HepG2 (cell line): ENCODE measurements around the gene ZNF865. TPM values are rescaled to one million over a fixed set of nuclear protein-coding genes. Genes with fewer than 3 reads are reported as not detected.

Experiments used
- AKAP8 ChIP-seq: sonication (generic); formaldehyde crosslinking; IDR thresholded peaks from 2 replicates; pipeline ENCODE4 v1.5.1; 2020; ENCODE audit warnings: mild to moderate bottlenecking, missing genetic modification reagents
- MTF1 ChIP-seq: sonication (generic); formaldehyde crosslinking; IDR thresholded peaks from 2 replicates; pipeline ENCODE4 v1.5.0; 2020; ENCODE audit warnings: missing genetic modification reagents
- RBFOX2 ChIP-seq: fragments of 200-400 bp; formaldehyde crosslinking; IDR thresholded peaks from 2 replicates; pipeline ENCODE4 v1.6.1; 2017; ENCODE audit warnings: low read depth, mild to moderate bottlenecking, low read length
- ZNF10 ChIP-seq: sonication (generic); formaldehyde crosslinking; IDR thresholded peaks from 2 replicates; pipeline ENCODE4 v1.4.0; 2020; ENCODE audit warnings: mild to moderate bottlenecking, low read depth, missing genetic modification reagents, borderline replicate concordance
- ZNF292 ChIP-seq: sonication (generic); formaldehyde crosslinking; IDR thresholded peaks from 2 replicates; pipeline ENCODE4 v1.8.1; 2022; ENCODE audit warnings: mild to moderate bottlenecking, low read depth, missing genetic modification reagents, borderline replicate concordance
- ZNF33B ChIP-seq: sonication (generic); formaldehyde crosslinking; IDR thresholded peaks from 2 replicates; pipeline ENCODE4 v1.5.1; 2020; ENCODE audit warnings: mild to moderate bottlenecking, missing genetic modification reagents
- ZSCAN22 ChIP-seq: sonication (generic); formaldehyde crosslinking; IDR thresholded peaks from 2 replicates; pipeline ENCODE4 v1.4.0; 2020; ENCODE audit warnings: mild to moderate bottlenecking, missing genetic modification reagents
- polyA plus RNA-seq, 8 experiments: library from polyadenylated mRNA; depleted of rRNA in 3 of 8; stranded (reverse) in 7 of 8; unstranded in 1 of 8; fragments of >200 nt; fragmentation: Illumina TruSeq in 4 of 8; extraction: Trizol in 4 of 8; gene quantifications; 2 replicates each; pipeline versions ENCODE4 v1.2.1 to v1.2.3, GENCODE V29; 2011 to 2016; ENCODE audit warnings: low read depth in 4 of 8, missing spikeins in 1 of 8, mixed read lengths in 1 of 8; ENCODE audit not compliant: insufficient read depth in 1 of 8
- total RNA-seq, 5 experiments: library from RNA; depleted of rRNA; stranded (reverse); fragments of >200 nt; fragmentation: Illumina TruSeq; extraction: Trizol; gene quantifications; 2 replicates each; pipeline ENCODE4 v1.2.3, GENCODE V29; 2016; ENCODE audit warnings: low read depth in 1 of 5
- TF ChIP-seq, protein P1 (sequence below): sonication (generic); formaldehyde crosslinking; IDR thresholded peaks from 2 replicates; pipeline ENCODE4 v1.5.1; 2020; ENCODE audit warnings: mild to moderate bottlenecking, missing genetic modification reagents, borderline replicate concordance
- TF ChIP-seq, protein P2 (sequence below): IDR thresholded peaks from 2 replicates; pipeline ENCODE4 v1.6.1; 2016; ENCODE audit warnings: mild to moderate bottlenecking
- TF ChIP-seq, protein P3 (sequence below): fragments of 450-650 bp; IDR thresholded peaks from 2 replicates; pipeline ENCODE4 v1.6.1; 2017; ENCODE audit warnings: mild to moderate bottlenecking
- TF ChIP-seq, protein P4 (sequence below), 2 experiments: sonication (generic) in 1 of 2; formaldehyde crosslinking in 1 of 2; IDR thresholded peaks; 2 replicates each; pipeline versions ENCODE4 v1.4.0 to v1.6.1; 2016 to 2020; ENCODE audit warnings: borderline replicate concordance in 1 of 2, low read depth in 1 of 2, mild to moderate bottlenecking in 1 of 2, missing genetic modification reagents in 1 of 2
- TF ChIP-seq, protein P5 (sequence below): sonication (generic); formaldehyde crosslinking; IDR thresholded peaks from 2 replicates; pipeline ENCODE4 v1.8.1; 2023; ENCODE audit warnings: mild to moderate bottlenecking, moderate library complexity, missing genetic modification reagents

The ZNF865 gene
- total and polyA plus RNA-seq, 2 of the 13 experiments (the other 11 are each of a cell fraction or from before 2014, with no cell fraction given), result 0.93 to 1.0 TPM

DNA sequence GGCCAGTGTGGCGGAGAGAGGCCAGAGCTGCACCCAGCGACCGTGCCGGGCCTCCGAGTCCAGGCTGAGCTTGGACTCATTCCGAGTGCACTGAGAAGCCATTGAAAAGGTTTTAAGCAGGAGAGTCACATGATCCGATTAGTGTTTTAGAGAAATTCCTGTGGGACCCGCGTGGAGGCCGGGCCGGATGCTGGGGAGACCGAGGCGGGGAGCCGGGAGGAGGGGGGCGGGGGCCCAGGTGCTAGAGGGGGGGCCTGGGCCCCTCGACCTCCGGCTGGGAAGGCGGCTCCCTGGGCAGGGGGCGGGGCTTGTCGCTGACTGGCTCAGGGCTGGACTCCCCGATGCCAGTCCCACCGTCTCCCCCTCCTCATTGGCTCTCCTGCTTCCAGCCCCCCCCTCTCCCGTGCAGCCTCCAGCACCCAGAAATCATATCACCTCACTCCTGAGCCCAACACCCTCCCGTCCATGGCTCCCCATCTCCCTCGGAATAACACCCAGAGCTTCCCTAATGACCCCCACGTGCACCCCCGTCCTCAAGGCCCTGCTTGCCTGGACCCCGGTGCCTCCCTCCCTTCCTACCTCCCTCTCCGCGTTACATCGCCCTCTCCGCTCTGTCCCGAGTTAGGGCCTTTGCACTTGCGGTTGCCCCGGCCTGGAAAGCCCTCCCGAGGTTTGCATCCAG is 19.6 kb upstream of the ZNF865 start (continued):
- 0 out of 2 replicates have a peak, but pooled peaks have one; percentile 27 for TF ChIP-seq ZNF292 (CRISPR knock-in tag)
- TF ChIP-seq ZSCAN22, result no peak
- no peak for TF ChIP-seq ZNF33B (CRISPR knock-in tag)
- TF ChIP-seq, protein P1, sequence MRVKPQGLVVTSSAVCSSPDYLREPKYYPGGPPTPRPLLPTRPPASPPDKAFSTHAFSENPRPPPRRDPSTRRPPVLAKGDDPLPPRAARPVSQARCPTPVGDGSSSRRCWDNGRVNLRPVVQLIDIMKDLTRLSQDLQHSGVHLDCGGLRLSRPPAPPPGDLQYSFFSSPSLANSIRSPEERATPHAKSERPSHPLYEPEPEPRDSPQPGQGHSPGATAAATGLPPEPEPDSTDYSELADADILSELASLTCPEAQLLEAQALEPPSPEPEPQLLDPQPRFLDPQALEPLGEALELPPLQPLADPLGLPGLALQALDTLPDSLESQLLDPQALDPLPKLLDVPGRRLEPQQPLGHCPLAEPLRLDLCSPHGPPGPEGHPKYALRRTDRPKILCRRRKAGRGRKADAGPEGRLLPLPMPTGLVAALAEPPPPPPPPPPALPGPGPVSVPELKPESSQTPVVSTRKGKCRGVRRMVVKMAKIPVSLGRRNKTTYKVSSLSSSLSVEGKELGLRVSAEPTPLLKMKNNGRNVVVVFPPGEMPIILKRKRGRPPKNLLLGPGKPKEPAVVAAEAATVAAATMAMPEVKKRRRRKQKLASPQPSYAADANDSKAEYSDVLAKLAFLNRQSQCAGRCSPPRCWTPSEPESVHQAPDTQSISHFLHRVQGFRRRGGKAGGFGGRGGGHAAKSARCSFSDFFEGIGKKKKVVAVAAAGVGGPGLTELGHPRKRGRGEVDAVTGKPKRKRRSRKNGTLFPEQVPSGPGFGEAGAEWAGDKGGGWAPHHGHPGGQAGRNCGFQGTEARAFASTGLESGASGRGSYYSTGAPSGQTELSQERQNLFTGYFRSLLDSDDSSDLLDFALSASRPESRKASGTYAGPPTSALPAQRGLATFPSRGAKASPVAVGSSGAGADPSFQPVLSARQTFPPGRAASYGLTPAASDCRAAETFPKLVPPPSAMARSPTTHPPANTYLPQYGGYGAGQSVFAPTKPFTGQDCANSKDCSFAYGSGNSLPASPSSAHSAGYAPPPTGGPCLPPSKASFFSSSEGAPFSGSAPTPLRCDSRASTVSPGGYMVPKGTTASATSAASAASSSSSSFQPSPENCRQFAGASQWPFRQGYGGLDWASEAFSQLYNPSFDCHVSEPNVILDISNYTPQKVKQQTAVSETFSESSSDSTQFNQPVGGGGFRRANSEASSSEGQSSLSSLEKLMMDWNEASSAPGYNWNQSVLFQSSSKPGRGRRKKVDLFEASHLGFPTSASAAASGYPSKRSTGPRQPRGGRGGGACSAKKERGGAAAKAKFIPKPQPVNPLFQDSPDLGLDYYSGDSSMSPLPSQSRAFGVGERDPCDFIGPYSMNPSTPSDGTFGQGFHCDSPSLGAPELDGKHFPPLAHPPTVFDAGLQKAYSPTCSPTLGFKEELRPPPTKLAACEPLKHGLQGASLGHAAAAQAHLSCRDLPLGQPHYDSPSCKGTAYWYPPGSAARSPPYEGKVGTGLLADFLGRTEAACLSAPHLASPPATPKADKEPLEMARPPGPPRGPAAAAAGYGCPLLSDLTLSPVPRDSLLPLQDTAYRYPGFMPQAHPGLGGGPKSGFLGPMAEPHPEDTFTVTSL (CRISPR knock-in tag), result no peak
- TF ChIP-seq AKAP8 (CRISPR knock-in tag), result 0 out of 2 replicates have a peak, but pooled peaks have one; percentile 67
- TF ChIP-seq, protein P2, sequence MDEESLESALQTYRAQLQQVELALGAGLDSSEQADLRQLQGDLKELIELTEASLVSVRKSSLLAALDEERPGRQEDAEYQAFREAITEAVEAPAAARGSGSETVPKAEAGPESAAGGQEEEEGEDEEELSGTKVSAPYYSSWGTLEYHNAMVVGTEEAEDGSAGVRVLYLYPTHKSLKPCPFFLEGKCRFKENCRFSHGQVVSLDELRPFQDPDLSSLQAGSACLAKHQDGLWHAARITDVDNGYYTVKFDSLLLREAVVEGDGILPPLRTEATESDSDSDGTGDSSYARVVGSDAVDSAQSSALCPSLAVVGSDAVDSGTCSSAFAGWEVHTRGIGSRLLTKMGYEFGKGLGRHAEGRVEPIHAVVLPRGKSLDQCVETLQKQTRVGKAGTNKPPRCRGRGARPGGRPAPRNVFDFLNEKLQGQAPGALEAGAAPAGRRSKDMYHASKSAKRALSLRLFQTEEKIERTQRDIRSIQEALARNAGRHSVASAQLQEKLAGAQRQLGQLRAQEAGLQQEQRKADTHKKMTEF (CRISPR knock-in tag), result peak; percentile 23; the same call in 1 of the 2 replicates
- no peak for TF ChIP-seq ZNF10 (CRISPR knock-in tag)
- TF ChIP-seq, protein P3, sequence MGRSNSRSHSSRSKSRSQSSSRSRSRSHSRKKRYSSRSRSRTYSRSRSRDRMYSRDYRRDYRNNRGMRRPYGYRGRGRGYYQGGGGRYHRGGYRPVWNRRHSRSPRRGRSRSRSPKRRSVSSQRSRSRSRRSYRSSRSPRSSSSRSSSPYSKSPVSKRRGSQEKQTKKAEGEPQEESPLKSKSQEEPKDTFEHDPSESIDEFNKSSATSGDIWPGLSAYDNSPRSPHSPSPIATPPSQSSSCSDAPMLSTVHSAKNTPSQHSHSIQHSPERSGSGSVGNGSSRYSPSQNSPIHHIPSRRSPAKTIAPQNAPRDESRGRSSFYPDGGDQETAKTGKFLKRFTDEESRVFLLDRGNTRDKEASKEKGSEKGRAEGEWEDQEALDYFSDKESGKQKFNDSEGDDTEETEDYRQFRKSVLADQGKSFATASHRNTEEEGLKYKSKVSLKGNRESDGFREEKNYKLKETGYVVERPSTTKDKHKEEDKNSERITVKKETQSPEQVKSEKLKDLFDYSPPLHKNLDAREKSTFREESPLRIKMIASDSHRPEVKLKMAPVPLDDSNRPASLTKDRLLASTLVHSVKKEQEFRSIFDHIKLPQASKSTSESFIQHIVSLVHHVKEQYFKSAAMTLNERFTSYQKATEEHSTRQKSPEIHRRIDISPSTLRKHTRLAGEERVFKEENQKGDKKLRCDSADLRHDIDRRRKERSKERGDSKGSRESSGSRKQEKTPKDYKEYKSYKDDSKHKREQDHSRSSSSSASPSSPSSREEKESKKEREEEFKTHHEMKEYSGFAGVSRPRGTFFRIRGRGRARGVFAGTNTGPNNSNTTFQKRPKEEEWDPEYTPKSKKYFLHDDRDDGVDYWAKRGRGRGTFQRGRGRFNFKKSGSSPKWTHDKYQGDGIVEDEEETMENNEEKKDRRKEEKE, result no peak
- TF ChIP-seq MTF1 (CRISPR knock-in tag), result no peak
- no peak for TF ChIP-seq RBFOX2
- TF ChIP-seq, protein P4, sequence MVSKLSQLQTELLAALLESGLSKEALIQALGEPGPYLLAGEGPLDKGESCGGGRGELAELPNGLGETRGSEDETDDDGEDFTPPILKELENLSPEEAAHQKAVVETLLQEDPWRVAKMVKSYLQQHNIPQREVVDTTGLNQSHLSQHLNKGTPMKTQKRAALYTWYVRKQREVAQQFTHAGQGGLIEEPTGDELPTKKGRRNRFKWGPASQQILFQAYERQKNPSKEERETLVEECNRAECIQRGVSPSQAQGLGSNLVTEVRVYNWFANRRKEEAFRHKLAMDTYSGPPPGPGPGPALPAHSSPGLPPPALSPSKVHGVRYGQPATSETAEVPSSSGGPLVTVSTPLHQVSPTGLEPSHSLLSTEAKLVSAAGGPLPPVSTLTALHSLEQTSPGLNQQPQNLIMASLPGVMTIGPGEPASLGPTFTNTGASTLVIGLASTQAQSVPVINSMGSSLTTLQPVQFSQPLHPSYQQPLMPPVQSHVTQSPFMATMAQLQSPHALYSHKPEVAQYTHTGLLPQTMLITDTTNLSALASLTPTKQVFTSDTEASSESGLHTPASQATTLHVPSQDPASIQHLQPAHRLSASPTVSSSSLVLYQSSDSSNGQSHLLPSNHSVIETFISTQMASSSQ (IDR thresholded peaks at IDR 0.05; ENCODE audit: low read depth), result no peak
- TF ChIP-seq, protein P4 (CRISPR knock-in tag; IDR thresholded peaks at IDR 0.05; ENCODE audit: borderline replicate concordance), result no peak
- TF ChIP-seq, protein P5, sequence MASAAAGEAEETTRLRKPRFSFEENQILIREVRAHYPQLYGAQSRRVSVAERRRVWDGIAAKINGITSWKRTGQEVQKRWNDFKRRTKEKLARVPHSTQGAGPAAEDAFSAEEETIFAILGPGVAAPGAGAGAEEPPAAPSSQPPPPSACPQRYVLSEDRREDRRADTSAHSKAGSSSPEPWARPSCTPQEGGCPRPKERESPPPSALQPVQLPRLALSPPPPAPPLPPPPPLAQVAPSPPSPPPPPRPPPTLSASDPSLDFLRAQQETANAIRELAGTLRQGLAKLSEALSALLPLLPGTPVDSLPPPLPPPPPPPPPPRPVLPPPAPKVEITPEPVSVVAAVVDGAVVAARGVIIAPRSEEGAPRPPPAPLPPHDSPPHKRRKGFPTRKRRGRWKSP (CRISPR knock-in tag), result 0 out of 2 replicates have a peak, but pooled peaks have one; percentile 41
